ENCODE measurements around the gene ILDR2.

The ILDR2 gene

GRCh38 chr1:166920561-166921475 is 54.5 kb downstream of the ILDR2 start:
- DNase-seq (ENCODE audit: low read depth) = no peak

GRCh38 chr1:166918956-166919316 is 56.4 kb downstream of the ILDR2 start:
- DNase-seq (ENCODE audit: low read depth) = no peak

- no peak for DNase-seq (ENCODE audit: low read depth)
These were observed 57.0 kb downstream of the ILDR2 start for GRCh38 chr1:166918088-166918955.

- no peak for DNase-seq (ENCODE audit: low read depth)
These were observed 59.4 kb downstream of the ILDR2 start for GRCh38 chr1:166915941-166916340.

GRCh38 chr1:166915042-166915441 is 60.3 kb downstream of the ILDR2 start:
- no peak for DNase-seq (ENCODE audit: low read depth)

GRCh38 chr1:166914111-166914510 is 61.2 kb downstream of the ILDR2 start:
- no peak for DNase-seq (ENCODE audit: low read depth)

- DNase-seq (ENCODE audit: low read depth) = no peak
These were observed 63.7 kb downstream of the ILDR2 start for GRCh38 chr1:166911624-166912023.

GRCh38 chr1:166910396-166910994 is 64.8 kb downstream of the ILDR2 start:
- DNase-seq (ENCODE audit: low read depth) = no peak

GRCh38 chr1:166908942-166909341 is 66.4 kb downstream of the ILDR2 start:
- no peak for DNase-seq (ENCODE audit: low read depth)

- DNase-seq (ENCODE audit: low read depth) = no peak
These were observed 67.6 kb downstream of the ILDR2 start for GRCh38 chr1:166907763-166908162.

GRCh38 chr1:166907051-166907450 is 68.3 kb downstream of the ILDR2 start:
- no peak for DNase-seq (ENCODE audit: low read depth)

- DNase-seq (ENCODE audit: low read depth) = no peak
These were observed 68.7 kb downstream of the ILDR2 start for GRCh38 chr1:166906647-166907046.

GRCh38 chr1:166905900-166906299 is 69.4 kb downstream of the ILDR2 start:
- DNase-seq (ENCODE audit: low read depth) = no peak

- no peak for DNase-seq (ENCODE audit: low read depth)
These were observed 70.2 kb downstream of the ILDR2 start for GRCh38 chr1:166905136-166905535.

- no peak for DNase-seq (ENCODE audit: low read depth)
These were observed 72.1 kb downstream of the ILDR2 start for GRCh38 chr1:166903232-166903631.

GRCh38 chr1:166902279-166902678 is 73.1 kb downstream of the ILDR2 start:
- DNase-seq (ENCODE audit: low read depth) = no peak

- no peak for DNase-seq (ENCODE audit: low read depth)
These were observed 74.4 kb downstream of the ILDR2 start for GRCh38 chr1:166900987-166901386.

GRCh38 chr1:166899769-166900168 is 75.6 kb downstream of the ILDR2 start:
- no peak for DNase-seq (ENCODE audit: low read depth)

- DNase-seq (ENCODE audit: low read depth) = no peak
These were observed 79.6 kb downstream of the ILDR2 start for GRCh38 chr1:166895766-166896165.

- DNase-seq (ENCODE audit: low read depth) = no peak
These were observed 85.6 kb downstream of the ILDR2 start for GRCh38 chr1:166889776-166890175.

GRCh38 chr1:166888373-166889111 is 86.8 kb downstream of the ILDR2 start:
- DNase-seq (ENCODE audit: low read depth) = no peak

- no peak for DNase-seq (ENCODE audit: low read depth)
These were observed 90.4 kb downstream of the ILDR2 start for GRCh38 chr1:166884971-166885370.
